HepG2 (cell line): ENCODE measurements around the gene HIVEP2. TPM values are rescaled to one million over a fixed set of nuclear protein-coding genes. Genes with fewer than 3 reads are reported as not detected.

Experiments
- CEBPB ChIP-seq: IDR thresholded peaks from 2 replicates; pipeline ENCODE4 v1.6.1; 2011; ENCODE audit warnings: low read depth, low read length, improper control_type of control experiment, borderline replicate concordance
- CTCF ChIP-seq: sonication (generic); formaldehyde crosslinking; IDR thresholded peaks from 2 replicates; pipeline ENCODE4 v1.5.0; 2020; ENCODE audit warnings: mild to moderate bottlenecking, missing genetic modification reagents, moderate library complexity
- IKZF4 ChIP-seq: sonication (generic); formaldehyde crosslinking; IDR thresholded peaks from 2 replicates; pipeline ENCODE4 v1.5.1; 2020; ENCODE audit warnings: borderline replicate concordance, mild to moderate bottlenecking, low read depth, missing genetic modification reagents; ENCODE audit errors: not compliant biosample characterization
- JDP2 ChIP-seq: sonication (generic); formaldehyde crosslinking; IDR thresholded peaks from 2 replicates; pipeline ENCODE4 v1.8.1; 2022; ENCODE audit warnings: missing genetic modification reagents, borderline replicate concordance
- KLF15 ChIP-seq: sonication (generic); formaldehyde crosslinking; IDR thresholded peaks from 2 replicates; pipeline ENCODE4 v1.8.1; 2023; ENCODE audit warnings: borderline replicate concordance, mild to moderate bottlenecking, inconsistent platforms, missing genetic modification reagents, mixed read lengths
- MED1 ChIP-seq: sonication (generic); formaldehyde crosslinking; IDR thresholded peaks from 2 replicates; pipeline ENCODE4 v1.4.0; 2020; ENCODE audit warnings: missing genetic modification reagents
- TBL1XR1 ChIP-seq: fragments of 150-350 bp; IDR thresholded peaks from 2 replicates; pipeline ENCODE4 v1.6.1; 2014; ENCODE audit warnings: borderline replicate concordance, low read length; ENCODE audit not compliant: partially characterized antibody
- THAP9 ChIP-seq: sonication (generic); formaldehyde crosslinking; IDR thresholded peaks from 2 replicates; pipeline ENCODE4; 2020; ENCODE audit warnings: missing genetic modification reagents, mild to moderate bottlenecking, borderline replicate concordance
- TP53 ChIP-seq: sonication (generic); formaldehyde crosslinking; conservative IDR thresholded peaks from 2 replicates; pipeline ENCODE4 v1.4.0; 2020; ENCODE audit warnings: missing genetic modification reagents
- ZBTB1 ChIP-seq: sonication (generic); formaldehyde crosslinking; IDR thresholded peaks from 2 replicates; pipeline ENCODE4 v1.4.0; 2020; ENCODE audit warnings: missing genetic modification reagents, borderline replicate concordance
- ZBTB14 ChIP-seq: sonication (generic); formaldehyde crosslinking; IDR thresholded peaks from 2 replicates; pipeline ENCODE4 v1.4.0; 2020; ENCODE audit warnings: missing genetic modification reagents
- ZHX2 ChIP-seq, 2 experiments: sonication (generic) in 1 of 2; formaldehyde crosslinking in 1 of 2; IDR thresholded peaks; 2 replicates each; pipeline versions ENCODE4 v1.6.1 to v1.9.0; 2014 to 2022; ENCODE audit warnings: antibody characterized with exemption in 1 of 2, borderline replicate concordance in 1 of 2, inconsistent platforms in 1 of 2, low read depth in 1 of 2, missing genetic modification reagents in 1 of 2
- ZNF530 ChIP-seq: sonication (generic); formaldehyde crosslinking; IDR thresholded peaks from 2 replicates; pipeline ENCODE4 v1.5.0; 2020; ENCODE audit warnings: low read depth, mild to moderate bottlenecking, missing genetic modification reagents
- ZNF557 ChIP-seq: sonication (generic); formaldehyde crosslinking; IDR thresholded peaks from 2 replicates; pipeline ENCODE4 v1.4.0; 2020; ENCODE audit warnings: missing genetic modification reagents
- ZNF781 ChIP-seq: sonication (generic); formaldehyde crosslinking; IDR thresholded peaks from 2 replicates; pipeline ENCODE4 v1.5.1; 2020; ENCODE audit warnings: borderline replicate concordance, mild to moderate bottlenecking, missing genetic modification reagents; ENCODE audit errors: not compliant biosample characterization
- ZNF879 ChIP-seq: sonication (generic); formaldehyde crosslinking; IDR thresholded peaks from 2 replicates; pipeline ENCODE4 v1.8.1; 2023; ENCODE audit warnings: missing genetic modification reagents
- polyA plus RNA-seq, 8 experiments: library from polyadenylated mRNA; depleted of rRNA in 3 of 8; stranded (reverse) in 7 of 8; unstranded in 1 of 8; fragments of >200 nt; fragmentation: Illumina TruSeq in 4 of 8; extraction: Trizol in 4 of 8; gene quantifications; 2 replicates each; pipeline versions ENCODE4 v1.2.1 to v1.2.3, GENCODE V29; 2011 to 2016; ENCODE audit warnings: low read depth in 4 of 8, missing spikeins in 1 of 8, mixed read lengths in 1 of 8; ENCODE audit not compliant: insufficient read depth in 1 of 8
- total RNA-seq, 5 experiments: library from RNA; depleted of rRNA; stranded (reverse); fragments of >200 nt; fragmentation: Illumina TruSeq; extraction: Trizol; gene quantifications; 2 replicates each; pipeline ENCODE4 v1.2.3, GENCODE V29; 2016; ENCODE audit warnings: low read depth in 1 of 5

Gene HIVEP2
- total and polyA plus RNA-seq, 2 of the 13 experiments (the other 11 are each of a cell fraction or from before 2014, with no cell fraction given), result 3.4 to 12.9 TPM

GRCh38 chr6:142946924-142947713, 2.1 kb upstream of the HIVEP2 start (continued):
- TF ChIP-seq ZHX2 (IDR thresholded peaks at IDR 0.05; ENCODE audit: low read depth) (peak; percentile 20; the same call in 1 of the 2 replicates), ZHX2 (CRISPR knock-in tag; IDR thresholded peaks at IDR 0.05; ENCODE audit: borderline replicate concordance) (no peak), ZBTB1 (no peak), ZNF781 (CRISPR knock-in tag) (no peak), ZBTB14 (CRISPR knock-in tag) (no peak; the same call in 1 of the 2 replicates), THAP9 (CRISPR knock-in tag) (no peak), CTCF (CRISPR knock-in tag) (no peak), TP53 (CRISPR knock-in tag) (no peak), IKZF4 (peak; percentile 32), ZNF879 (no peak), TBL1XR1 (peak; percentile 81), MED1 (CRISPR knock-in tag) (peak; percentile 84), ZNF557 (CRISPR knock-in tag) (no peak), KLF15 (CRISPR knock-in tag) (no peak), JDP2 (no peak), CEBPB (no peak), ZNF530 (CRISPR knock-in tag) (no peak)
